H9 (cell line): ENCODE data around the gene RIMOC1. TPM values are rescaled to one million over a fixed set of nuclear protein-coding genes. Genes with fewer than 3 reads are reported as not detected.

ENCODE experiments used
- DNase-seq: peaks from one replicate; pipeline ENCODE4 v3.0.0-alpha.2; 2017
- H2AFZ ChIP-seq: one replicate; pipeline ENCODE4 v1.6.1; 2013; ENCODE audit warnings: mild to moderate bottlenecking, low read length, control low read depth, moderate library complexity
- H2AK5ac ChIP-seq: 2 replicates; pipeline ENCODE4 v1.6.1; 2013; ENCODE audit warnings: low read length, control low read depth, mixed read lengths; ENCODE audit not compliant: insufficient read length
- H2BK120ac ChIP-seq: one replicate; pipeline ENCODE4 v1.6.1; 2013; ENCODE audit warnings: low read depth, mild to moderate bottlenecking, low read length, control low read depth, inconsistent platforms; ENCODE audit not compliant: poor library complexity, severe bottlenecking
- H2BK12ac ChIP-seq: 2 replicates; pipeline ENCODE4 v1.6.1; 2013; ENCODE audit warnings: low read length, control low read depth, mixed read lengths, low read depth; ENCODE audit not compliant: insufficient read length
- H2BK15ac ChIP-seq: 2 replicates; pipeline ENCODE4 v1.6.1; 2013; ENCODE audit warnings: low read depth, low read length, control low read depth
- H2BK20ac ChIP-seq: one replicate; pipeline ENCODE4 v1.6.1; 2013; ENCODE audit warnings: low read depth, mild to moderate bottlenecking, low read length, control low read depth, inconsistent platforms; ENCODE audit not compliant: poor library complexity, severe bottlenecking
- H2BK5ac ChIP-seq: 2 replicates; pipeline ENCODE4 v1.6.1; 2013; ENCODE audit warnings: low read length, control low read depth, mixed read lengths; ENCODE audit not compliant: insufficient read length
- H3K14ac ChIP-seq: 2 replicates; pipeline ENCODE4 v1.6.1; 2013; ENCODE audit warnings: low read length, control low read depth; ENCODE audit not compliant: insufficient read depth
- H3K18ac ChIP-seq: 2 replicates; pipeline ENCODE4 v1.6.1; 2013; ENCODE audit warnings: low read depth, mild to moderate bottlenecking, mixed read lengths, low read length, control low read depth; ENCODE audit not compliant: insufficient read length
- H3K23ac ChIP-seq: 2 replicates; pipeline ENCODE4 v1.6.1; 2013; ENCODE audit warnings: low read length, control low read depth, mixed read lengths, low read depth; ENCODE audit not compliant: insufficient read length
- H3K23me2 ChIP-seq: 2 replicates; pipeline ENCODE4 v1.6.1; 2013; ENCODE audit warnings: low read depth, mild to moderate bottlenecking, mixed read lengths, low read length, control low read depth; ENCODE audit not compliant: insufficient read length, poor library complexity, severe bottlenecking
- H3K27ac ChIP-seq: 2 replicates; pipeline ENCODE4 v1.5.1; 2013; ENCODE audit warnings: low read length, control low read depth, mixed read lengths, low read depth; ENCODE audit not compliant: insufficient read length
- H3K27me3 ChIP-seq: 2 replicates; pipeline ENCODE4 v1.6.1; 2013; ENCODE audit warnings: low read length, control low read depth, inconsistent platforms; ENCODE audit not compliant: insufficient read depth
- H3K4ac ChIP-seq: 2 replicates; pipeline ENCODE4 v1.6.1; 2013; ENCODE audit warnings: low read depth, mild to moderate bottlenecking, control low read depth, inconsistent platforms, low read length, moderate library complexity
- H3K4me1 ChIP-seq: 2 replicates; pipeline ENCODE4 v1.6.1; 2013; ENCODE audit warnings: low read length, control low read depth, inconsistent platforms; ENCODE audit not compliant: insufficient read depth
- H3K4me2 ChIP-seq: 2 replicates; pipeline ENCODE4 v1.6.1; 2013; ENCODE audit warnings: low read length, control low read depth, mixed read lengths; ENCODE audit not compliant: insufficient read length, insufficient read depth
- H3K56ac ChIP-seq: 2 replicates; pipeline ENCODE4 v1.6.1; 2013; ENCODE audit warnings: low read depth, mild to moderate bottlenecking, mixed read lengths, low read length, control low read depth; ENCODE audit not compliant: insufficient read length
- H3K79me1 ChIP-seq: 2 replicates; pipeline ENCODE4 v1.6.1; 2013; ENCODE audit warnings: low read depth, mild to moderate bottlenecking, moderate library complexity, low read length, control low read depth, inconsistent platforms; ENCODE audit not compliant: insufficient read depth, poor library complexity, severe bottlenecking
- H3K79me2 ChIP-seq: 2 replicates; pipeline ENCODE4 v1.6.1; 2013; ENCODE audit warnings: low read length, control low read depth, inconsistent platforms; ENCODE audit not compliant: insufficient read depth
- H3K9ac ChIP-seq: 2 replicates; pipeline ENCODE4 v1.6.1; 2013; ENCODE audit warnings: low read length, control low read depth, mixed read lengths; ENCODE audit not compliant: insufficient read length; ENCODE audit errors: extremely low read depth
- H3K9me3 ChIP-seq: one replicate; pipeline ENCODE4 v1.6.1; 2013; ENCODE audit warnings: low read depth, low read length, inconsistent platforms; ENCODE audit not compliant: control insufficient read depth
- H3T11ph ChIP-seq: one replicate; pipeline ENCODE4 v1.6.1; 2013; ENCODE audit warnings: mild to moderate bottlenecking, low read length, control low read depth, inconsistent platforms
- H4K20me1 ChIP-seq: one replicate; pipeline ENCODE4 v1.6.1; 2013; ENCODE audit not compliant: control insufficient read depth, insufficient read length, insufficient read depth
- H4K5ac ChIP-seq: 2 replicates; pipeline ENCODE4 v1.6.1; 2013; ENCODE audit warnings: low read depth, mild to moderate bottlenecking, mixed read lengths, low read length, control low read depth; ENCODE audit not compliant: insufficient read length
- H4K8ac ChIP-seq: replicated peaks from 2 replicates; pipeline ENCODE4 v1.6.1; 2013; ENCODE audit warnings: low read length, control low read depth, mixed read lengths, low read depth; ENCODE audit not compliant: insufficient read length
- H4K91ac ChIP-seq: 2 replicates; pipeline ENCODE4 v1.6.1; 2013; ENCODE audit warnings: low read depth, mild to moderate bottlenecking, moderate library complexity, mixed read lengths, low read length, control low read depth; ENCODE audit not compliant: insufficient read length
- H3K27ac Mint-ChIP-seq, 3 experiments: 2 replicates in 2 of 3; 3 replicates in 1 of 3; pipeline ENCODE4 v1.8.0; 2020 to 2021; ENCODE audit warnings: mixed read lengths in 3 of 3, mild to moderate bottlenecking in 1 of 3, moderate library complexity in 1 of 3
- H3K27me3 Mint-ChIP-seq: 2 replicates; pipeline ENCODE4 v1.8.0; 2021; ENCODE audit warnings: low read depth, mild to moderate bottlenecking, moderate library complexity, mixed read lengths
- H3K36me3 Mint-ChIP-seq, 3 experiments: 2 replicates in 2 of 3; 3 replicates in 1 of 3; pipeline ENCODE4 v1.8.0; 2020 to 2021; ENCODE audit warnings: low read depth in 3 of 3, mixed read lengths in 3 of 3; ENCODE audit not compliant: insufficient read depth in 1 of 3
- H3K4me1 Mint-ChIP-seq, 2 experiments: 2 replicates each; pipeline ENCODE4 v1.8.0; 2020; ENCODE audit warnings: mixed read lengths in 2 of 2
- H3K4me3 Mint-ChIP-seq, 2 experiments: 2 replicates in 1 of 2; 3 replicates in 1 of 2; pipeline ENCODE4 v1.8.0; 2020 to 2021; ENCODE audit warnings: mild to moderate bottlenecking in 2 of 2, mixed read lengths in 2 of 2, moderate library complexity in 1 of 2
- H3K9me3 Mint-ChIP-seq, 2 experiments: 2 replicates in 1 of 2; 3 replicates in 1 of 2; pipeline ENCODE4 v1.8.0; 2020; ENCODE audit warnings: mild to moderate bottlenecking in 2 of 2, mixed read lengths in 2 of 2, moderate library complexity in 1 of 2
- total RNA-seq: library from RNA; stranded (reverse); gene quantifications from 2 replicates; pipeline ENCODE4 v1.2.1, GENCODE V29; 2021
- TF ChIP-seq, protein P1 (sequence below): fragments of 200-600 bp; sonication (generic); conservative IDR thresholded peaks from 3 replicates; pipeline ENCODE4 v1.8.0; 2021; ENCODE audit warnings: antibody characterized with exemption, mild to moderate bottlenecking

Gene RIMOC1
- total RNA-seq, 1 experiment from 2014 or later = 43.3 TPM

DNA sequence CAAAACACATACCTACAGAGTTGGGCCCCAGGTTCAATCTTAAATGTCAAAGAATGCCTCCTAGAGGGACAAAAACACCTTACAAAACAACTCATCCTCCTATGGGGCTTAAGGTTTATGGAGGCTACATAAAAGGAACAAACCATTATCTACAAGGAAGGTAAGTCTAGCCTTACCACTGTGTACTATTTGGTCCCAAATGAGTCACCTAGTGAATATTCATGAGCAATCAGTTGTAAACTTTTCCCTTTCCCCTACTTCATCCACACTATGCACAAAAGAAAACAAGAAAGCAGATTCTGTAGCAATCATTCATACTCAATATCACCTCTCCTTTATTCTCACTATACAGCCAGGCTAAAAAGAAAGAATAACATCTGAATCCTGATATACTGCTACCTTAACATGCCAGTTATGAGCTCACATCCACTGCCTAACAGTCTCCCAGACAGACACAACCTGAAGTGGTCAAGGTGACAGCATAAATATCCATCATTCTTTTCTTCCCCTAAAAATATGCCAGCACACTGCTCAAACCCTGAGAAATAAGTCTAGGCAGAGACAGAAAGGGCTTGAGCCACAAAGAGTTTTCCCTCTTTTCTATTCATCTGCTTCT, 40.2 kb upstream of the RIMOC1 start:
- H4K91ac ChIP-seq = no peak overlapping the region
- no peaks in the 10 kb centered on the region for H3K4me1 ChIP-seq

More for the DNA sequence above, 40.2 kb upstream of the RIMOC1 start:
- Histone ChIP-seq H3K56ac (no peak overlapping the region), H2BK20ac (no peak overlapping the region), H3K79me1 (no peaks in the 10 kb centered on the region), H3K79me2 (no peaks in the 10 kb centered on the region), H4K8ac (no peak overlapping the region), H3K18ac (no peak overlapping the region), H3K23ac (no peak overlapping the region), H3K9ac (no peak overlapping the region), H2AFZ (no peak overlapping the region), H3K27me3 (no peaks in the 10 kb centered on the region), H3K14ac (no peak overlapping the region), H4K20me1 (no peaks in the 10 kb centered on the region), H3K4ac (no peak overlapping the region), H3K4me2 (no peak overlapping the region), H2AK5ac (no peak overlapping the region), H2BK12ac (no peak overlapping the region), H3K9me3 (no peaks in the 10 kb centered on the region), H3T11ph (no peak overlapping the region), H4K5ac (no peak overlapping the region), H2BK120ac (no peak overlapping the region), H3K23me2 (no peaks in the 10 kb centered on the region), H3K27ac (no peak overlapping the region), H2BK5ac (no peak overlapping the region), H2BK15ac (no peak overlapping the region)
- Mint-ChIP-seq H3K27me3 (peaks cover under 1% of the 10 kb centered on the region; the same call in 1 of the 2 replicates), H3K9me3 (no peaks in the 10 kb centered on the region), H3K4me1 (peaks cover 8% of the 10 kb centered on the region in 2 experiments), H3K27ac (no peak overlapping the region), H3K36me3 (peaks cover 3 to 14% (median 5%) of the 10 kb centered on the region in 3 experiments; a peak in 5 of 7 replicates), H3K4me3 (no peak overlapping the region)
- DNase-seq = no peak
- TF ChIP-seq, protein P1, sequence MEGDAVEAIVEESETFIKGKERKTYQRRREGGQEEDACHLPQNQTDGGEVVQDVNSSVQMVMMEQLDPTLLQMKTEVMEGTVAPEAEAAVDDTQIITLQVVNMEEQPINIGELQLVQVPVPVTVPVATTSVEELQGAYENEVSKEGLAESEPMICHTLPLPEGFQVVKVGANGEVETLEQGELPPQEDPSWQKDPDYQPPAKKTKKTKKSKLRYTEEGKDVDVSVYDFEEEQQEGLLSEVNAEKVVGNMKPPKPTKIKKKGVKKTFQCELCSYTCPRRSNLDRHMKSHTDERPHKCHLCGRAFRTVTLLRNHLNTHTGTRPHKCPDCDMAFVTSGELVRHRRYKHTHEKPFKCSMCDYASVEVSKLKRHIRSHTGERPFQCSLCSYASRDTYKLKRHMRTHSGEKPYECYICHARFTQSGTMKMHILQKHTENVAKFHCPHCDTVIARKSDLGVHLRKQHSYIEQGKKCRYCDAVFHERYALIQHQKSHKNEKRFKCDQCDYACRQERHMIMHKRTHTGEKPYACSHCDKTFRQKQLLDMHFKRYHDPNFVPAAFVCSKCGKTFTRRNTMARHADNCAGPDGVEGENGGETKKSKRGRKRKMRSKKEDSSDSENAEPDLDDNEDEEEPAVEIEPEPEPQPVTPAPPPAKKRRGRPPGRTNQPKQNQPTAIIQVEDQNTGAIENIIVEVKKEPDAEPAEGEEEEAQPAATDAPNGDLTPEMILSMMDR = no peak
